ENCODE measurements around the gene FBXO28. TPM values are rescaled to one million over a fixed set of nuclear protein-coding genes. Genes with fewer than 3 reads are reported as not detected.

Gene FBXO28
- total and polyA plus RNA-seq, 10 of the 15 experiments (the other 5 are each of a cell fraction or from before 2014, with no cell fraction given), result 4.3 to 23.2 (median 18.4) TPM

DNA sequence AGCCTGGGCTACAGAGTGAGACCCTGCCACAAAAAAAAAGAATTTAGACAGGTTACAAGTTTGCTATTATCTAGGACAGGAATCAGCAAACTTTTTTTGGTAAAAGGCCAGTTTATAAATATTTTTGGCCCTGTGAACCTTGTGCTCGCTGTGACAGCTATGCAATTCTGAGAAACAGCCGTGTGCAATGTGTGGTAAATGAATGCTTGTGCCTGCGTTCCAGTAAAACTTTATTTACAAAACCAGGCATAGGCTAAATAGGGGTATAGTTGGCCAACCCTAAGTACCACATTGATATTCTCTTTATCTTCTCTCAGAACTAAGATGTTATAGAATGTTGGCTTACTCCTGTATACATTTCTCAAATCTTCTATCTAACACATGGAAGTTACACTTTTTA is 24.3 kb downstream of the FBXO28 start:
- SMC1A ChIA-PET (ENCODE audit: uncharacterized antibody, unreplicated experiment), result no interaction called here
- no peak for TF ChIP-seq CREM (IDR thresholded peaks at IDR 0.05; ENCODE audit: low read depth)
- no peak for TF ChIP-seq ATF2 (IDR thresholded peaks at IDR 0.05; ENCODE audit: low read length)
- TF ChIP-seq, protein P1, sequence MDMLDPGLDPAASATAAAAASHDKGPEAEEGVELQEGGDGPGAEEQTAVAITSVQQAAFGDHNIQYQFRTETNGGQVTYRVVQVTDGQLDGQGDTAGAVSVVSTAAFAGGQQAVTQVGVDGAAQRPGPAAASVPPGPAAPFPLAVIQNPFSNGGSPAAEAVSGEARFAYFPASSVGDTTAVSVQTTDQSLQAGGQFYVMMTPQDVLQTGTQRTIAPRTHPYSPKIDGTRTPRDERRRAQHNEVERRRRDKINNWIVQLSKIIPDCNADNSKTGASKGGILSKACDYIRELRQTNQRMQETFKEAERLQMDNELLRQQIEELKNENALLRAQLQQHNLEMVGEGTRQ (IDR thresholded peaks at IDR 0.05; ENCODE audit: borderline replicate concordance, low read depth, low read length), result no peak
- TF ChIP-seq PAX8 (IDR thresholded peaks at IDR 0.05), result no peak
- no peak for TF ChIP-seq CREB1 (IDR thresholded peaks at IDR 0.05; ENCODE audit: low read depth)
- Histone ChIP-seq H3K4me3 (no peak overlapping the region), H3K9me3 (replicated peaks; ENCODE audit: control insufficient read depth, insufficient read depth, low read length) (no peaks in the 10 kb centered on the region), H3K36me3 (ENCODE audit: control insufficient read depth in 2 of 2, insufficient read depth in 2 of 2, low read length in 1 of 2) (peaks cover 0 to 10% of the 10 kb centered on the region in 2 experiments; a peak in 2 of 4 replicates), H3K79me2 (ENCODE audit: control insufficient read depth, insufficient read depth, low read length) (no peaks in the 10 kb centered on the region), H4K20me1 (ENCODE audit: control insufficient read depth, insufficient read depth) (no peaks in the 10 kb centered on the region), H3K4me2 (ENCODE audit: control insufficient read depth, insufficient read depth) (no peak overlapping the region), H2AFZ (ENCODE audit: control insufficient read depth, low read depth, low read length) (no peak overlapping the region), H3K27ac (ENCODE audit: control insufficient read depth, insufficient read depth) (no peak overlapping the region), H3K27me3 (replicated peaks in 1 of 2; ENCODE audit: control insufficient read depth in 2 of 2, insufficient read depth in 2 of 2, low read length in 1 of 2) (no peaks in the 10 kb centered on the region), H3K4me1 (ENCODE audit: control insufficient read depth, insufficient read depth, low read length) (no peaks in the 10 kb centered on the region), H3K9ac (ENCODE audit: control insufficient read depth, insufficient read depth, low read length) (no peak overlapping the region)
- ATAC-seq (no peak), DNase-seq (ENCODE audit: low read depth, low spot score) (no peak), FAIRE-seq (no peak)
- POLR2A ChIA-PET, result no interaction called here
- CTCF ChIA-PET, result interaction anchor here (1.2 to 2.0 kb wide), 4 partner anchors 12 to 319 kb away, joined by 3 to 8 read pairs (median 6); no protein-coding TSS in a partner anchor
- intact Hi-C loops (cut with micrococcal nuclease; ENCODE audit: unreplicated experiment) (no loop called here), in situ Hi-C loops (cut with MboI) (no loop called here)
- RAD21 ChIA-PET (ENCODE audit: unreplicated experiment), result interaction anchor here (1.0 kb wide), 1 partner anchor 31 kb away, joined by 3 read pairs; no protein-coding TSS in a partner anchor
- WGBS (ENCODE audit: insufficient coverage, insufficient replicate concordance, low lambda C conversion rate, missing lambda C conversion rate), result 95% methylated on average over 3 of the region's 3 CpGs
- BruUV-seq (replicated peaks), result no TSS peak

DNA sequence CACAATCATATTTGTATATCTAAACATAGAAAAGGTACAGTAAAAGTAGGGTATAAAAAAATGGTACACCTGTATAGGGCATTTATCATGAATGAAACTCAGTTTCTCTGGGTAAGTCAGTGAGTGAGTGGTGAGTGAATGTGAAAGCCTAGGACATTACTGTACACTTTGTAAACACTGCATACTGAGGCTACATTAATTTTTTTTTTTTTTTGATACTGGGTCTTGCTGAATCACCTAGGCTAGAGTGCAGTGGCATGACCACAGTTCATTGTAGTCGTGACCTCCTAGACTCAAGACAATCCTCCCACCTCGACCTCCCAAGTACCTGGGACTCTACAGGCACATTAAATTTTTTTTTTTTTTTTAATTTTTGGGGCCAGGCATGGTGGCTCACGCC is 27.8 kb downstream of the FBXO28 start:
- in situ Hi-C loops (cut with MboI) (no loop called here), intact Hi-C loops (cut with micrococcal nuclease; ENCODE audit: unreplicated experiment) (no loop called here)
- peaks cover 0 to 16% of the 10 kb centered on the region in 2 experiments for H3K36me3 ChIP-seq (ENCODE audit: control insufficient read depth in 2 of 2, insufficient read depth in 2 of 2, low read length in 1 of 2)
- ChIA-PET CTCF (interaction anchor here (0.5 kb wide), 1 partner anchor 72 kb away, joined by 3 read pairs; no protein-coding TSS in a partner anchor), POLR2A (no interaction called here), SMC1A (ENCODE audit: uncharacterized antibody, unreplicated experiment) (no interaction called here), RAD21 (ENCODE audit: unreplicated experiment) (no interaction called here)
- no peak overlapping the region for H3K4me2 ChIP-seq (ENCODE audit: control insufficient read depth, insufficient read depth)
- H3K27me3 ChIP-seq (replicated peaks in 1 of 2; ENCODE audit: control insufficient read depth in 2 of 2, insufficient read depth in 2 of 2, low read length in 1 of 2), result no peaks in the 10 kb centered on the region
- H3K9me3 ChIP-seq (replicated peaks; ENCODE audit: control insufficient read depth, insufficient read depth, low read length), result no peaks in the 10 kb centered on the region
- no peak overlapping the region for H3K4me3 ChIP-seq
- H3K27ac ChIP-seq (ENCODE audit: control insufficient read depth, insufficient read depth), result no peak overlapping the region
- 94% methylated on average over 3 of the region's 3 CpGs for WGBS (ENCODE audit: insufficient coverage, insufficient replicate concordance, low lambda C conversion rate, missing lambda C conversion rate)
- TF ChIP-seq IRF4 (IDR thresholded peaks at IDR 0.05; ENCODE audit: low read depth, low read length) (no peak), ZNF622 (IDR thresholded peaks at IDR 0.05) (no peak), MEF2B (IDR thresholded peaks at IDR 0.05; ENCODE audit: partially characterized antibody, poor library complexity, severe bottlenecking) (no peak)
- ATAC-seq (no peak), DNase-seq (ENCODE audit: low read depth, low spot score) (no peak), FAIRE-seq (no peak)
- no peaks in the 10 kb centered on the region for H3K4me1 ChIP-seq (ENCODE audit: control insufficient read depth, insufficient read depth, low read length)
- H2AFZ ChIP-seq (ENCODE audit: control insufficient read depth, low read depth, low read length), result no peak overlapping the region
- H3K79me2 ChIP-seq (ENCODE audit: control insufficient read depth, insufficient read depth, low read length), result no peaks in the 10 kb centered on the region
- no TSS peak for BruUV-seq (replicated peaks)
- H3K9ac ChIP-seq (ENCODE audit: control insufficient read depth, insufficient read depth, low read length), result no peak overlapping the region
- no peaks in the 10 kb centered on the region for H4K20me1 ChIP-seq (ENCODE audit: control insufficient read depth, insufficient read depth)
